IPS-18c (cell line): Measurements from ENCODE around the gene CDCA7.
A peak's percentile ranks its signal among the peaks of the same experiment; 100 is the strongest.
"Not testable (repeated sequence)": the region's sequence is repeated elsewhere in the genome, so short reads cannot be mapped to it uniquely, and the experiment has no call there.

ENCODE experiments used
- H3K4me3 ChIP-seq: 2 replicates; pipeline ENCODE4 v1.7.0; 2013; ENCODE audit warnings: low read depth, mild to moderate bottlenecking, low read length, moderate library complexity; ENCODE audit not compliant: insufficient read depth
- H3K9me3 ChIP-seq: one replicate; pipeline ENCODE4 v1.6.1; 2013; ENCODE audit warnings: mild to moderate bottlenecking, low read length, moderate library complexity; ENCODE audit not compliant: control insufficient read depth, insufficient read depth

Gene CDCA7

GRCh38 chr2:173355132-173355865 is 627 bp downstream of the CDCA7 start:
- no peaks in the 10 kb centered on the region for H3K9me3 ChIP-seq
- peak overlapping the region; percentile 91 for H3K4me3 ChIP-seq

- Histone ChIP-seq H3K9me3 (no peaks in the 10 kb centered on the region), H3K4me3 (peak overlapping the region; percentile 91)
Measured at GRCh38 chr2:173355866-173356508, 1.3 kb downstream of the CDCA7 start.

GRCh38 chr2:173357346-173357745 is 2.7 kb downstream of the CDCA7 start:
- H3K9me3 ChIP-seq = no peaks in the 10 kb centered on the region
- no peak overlapping the region for H3K4me3 ChIP-seq

- H3K4me3 ChIP-seq = no peak overlapping the region
Measured at GRCh38 chr2:173358616-173359015, 3.9 kb downstream of the CDCA7 start.

GRCh38 chr2:173359231-173359630 is 4.6 kb downstream of the CDCA7 start:
- H3K9me3 ChIP-seq = no peaks in the 10 kb centered on the region
- H3K4me3 ChIP-seq = no peak overlapping the region

More at GRCh38 chr2:173358616-173359015, 3.9 kb downstream of the CDCA7 start:
- no peaks in the 10 kb centered on the region for H3K9me3 ChIP-seq

GRCh38 chr2:173370198-173370597 is 15.5 kb downstream of the CDCA7 start:
- no peak overlapping the region for H3K4me3 ChIP-seq

GRCh38 chr2:173371023-173371422 is 16.4 kb downstream of the CDCA7 start:
- Histone ChIP-seq H3K4me3 (no peak overlapping the region), H3K9me3 (no peaks in the 10 kb centered on the region)

More at GRCh38 chr2:173370198-173370597, 15.5 kb downstream of the CDCA7 start:
- no peaks in the 10 kb centered on the region for H3K9me3 ChIP-seq

- H3K4me3 ChIP-seq = no peak overlapping the region
- no peaks in the 10 kb centered on the region for H3K9me3 ChIP-seq
Measured at GRCh38 chr2:173373290-173373689, 18.6 kb downstream of the CDCA7 start.

GRCh38 chr2:173374634-173375033 is 20.0 kb downstream of the CDCA7 start:
- Histone ChIP-seq H3K9me3 (no peaks in the 10 kb centered on the region), H3K4me3 (no peak overlapping the region)

GRCh38 chr2:173385534-173385933 is 30.9 kb downstream of the CDCA7 start:
- H3K4me3 ChIP-seq, H3K9me3 ChIP-seq: not testable (repeated sequence)

GRCh38 chr2:173386021-173386737 is 31.5 kb downstream of the CDCA7 start:
- no peak overlapping the region for H3K4me3 ChIP-seq

GRCh38 chr2:173386738-173387065 is 32.0 kb downstream of the CDCA7 start:
- Histone ChIP-seq H3K4me3 (no peak overlapping the region), H3K9me3 (peaks cover 2% of the 10 kb centered on the region)

More at GRCh38 chr2:173386021-173386737, 31.5 kb downstream of the CDCA7 start:
- H3K9me3 ChIP-seq = peaks cover 2% of the 10 kb centered on the region

- H3K9me3 ChIP-seq = peaks cover 2% of the 10 kb centered on the region
Measured at GRCh38 chr2:173387079-173387478, 32.4 kb downstream of the CDCA7 start.

GRCh38 chr2:173387660-173388059 is 33.0 kb downstream of the CDCA7 start:
- H3K4me3 ChIP-seq = no peak overlapping the region

More at GRCh38 chr2:173387079-173387478, 32.4 kb downstream of the CDCA7 start:
- H3K4me3 ChIP-seq = no peak overlapping the region

GRCh38 chr2:173388795-173389194 is 34.1 kb downstream of the CDCA7 start:
- Histone ChIP-seq H3K9me3 (peaks cover 2% of the 10 kb centered on the region), H3K4me3 (no peak overlapping the region)

More at GRCh38 chr2:173387660-173388059, 33.0 kb downstream of the CDCA7 start:
- H3K9me3 ChIP-seq = peaks cover 2% of the 10 kb centered on the region

GRCh38 chr2:173390036-173390435 is 35.4 kb downstream of the CDCA7 start:
- H3K9me3 ChIP-seq = peaks cover 2% of the 10 kb centered on the region
- no peak overlapping the region for H3K4me3 ChIP-seq

GRCh38 chr2:173392731-173393130 is 38.1 kb downstream of the CDCA7 start:
- no peaks in the 10 kb centered on the region for H3K9me3 ChIP-seq
- H3K4me3 ChIP-seq = no peak overlapping the region

- Histone ChIP-seq H3K4me3 (no peak overlapping the region), H3K9me3 (no peaks in the 10 kb centered on the region)
Measured at GRCh38 chr2:173393186-173393585, 38.5 kb downstream of the CDCA7 start.
